Activated B cell treated with CpG ODN at 0.5 μM for 24 hours (primary cell): ENCODE results near the gene GLS. TPM values are rescaled to one million over a fixed set of nuclear protein-coding genes. Genes with fewer than 3 reads are reported as not detected.

ENCODE experiments used
- ATAC-seq: fragments of 200-7000 bp; cut with Tn5 transposase; one replicate; pipeline ENCODE4 v1.10.0; 2021; ENCODE audit warnings: low read depth, mild to moderate bottlenecking, moderate library complexity
- CTCF ChIA-PET: fragments of 350-600 bp; sonication (Branson Sonifier 250); formaldehyde crosslinking; loops from one replicate; lab custom pipeline; 2021; ENCODE audit warnings: antibody characterized with exemption; lab: Charles Lee
- POLR2A ChIA-PET: fragments of 350-600 bp; sonication (Branson Sonifier 250); formaldehyde crosslinking; loops from one replicate; lab custom pipeline; 2021; ENCODE audit warnings: antibody characterized with exemption; lab: Charles Lee
- DNase-seq: peaks from one replicate; pipeline ENCODE4 v3.0.0; 2022
- H3K27ac Mint-ChIP-seq: one replicate; pipeline ENCODE4 v1.8.0; 2020; ENCODE audit warnings: mixed read lengths
- H3K27me3 Mint-ChIP-seq: one replicate; pipeline ENCODE4 v1.8.0; 2021; ENCODE audit warnings: mixed read lengths
- H3K36me3 Mint-ChIP-seq: one replicate; pipeline ENCODE4 v1.8.0; 2021; ENCODE audit warnings: low read depth, mixed read lengths
- H3K4me1 Mint-ChIP-seq: one replicate; pipeline ENCODE4 v1.8.0; 2021; ENCODE audit warnings: mixed read lengths
- H3K4me3 Mint-ChIP-seq: one replicate; pipeline ENCODE4 v1.8.0; 2020; ENCODE audit warnings: mild to moderate bottlenecking, mixed read lengths
- H3K9me3 Mint-ChIP-seq: one replicate; pipeline ENCODE4 v1.8.0; 2020; ENCODE audit warnings: mixed read lengths
- intact Hi-C: fragments of 100-400 bp; cut with micrococcal nuclease; formaldehyde crosslinking; loops from one replicate; pipeline ENCODE4 v1.15.1; 2024
- total RNA-seq: library from RNA; stranded (reverse); gene quantifications from 2 replicates; pipeline ENCODE4 v1.2.3, GENCODE V29; 2022
- TF ChIP-seq, protein P1 (sequence below): fragments of 200-600 bp; IDR thresholded peaks from one replicate; pipeline ENCODE4 v1.8.0; 2022; ENCODE audit warnings: antibody characterized with exemption, mild to moderate bottlenecking

GLS gene
- total RNA-seq, 1 donor from 2014 or later: 255 TPM

DNA sequence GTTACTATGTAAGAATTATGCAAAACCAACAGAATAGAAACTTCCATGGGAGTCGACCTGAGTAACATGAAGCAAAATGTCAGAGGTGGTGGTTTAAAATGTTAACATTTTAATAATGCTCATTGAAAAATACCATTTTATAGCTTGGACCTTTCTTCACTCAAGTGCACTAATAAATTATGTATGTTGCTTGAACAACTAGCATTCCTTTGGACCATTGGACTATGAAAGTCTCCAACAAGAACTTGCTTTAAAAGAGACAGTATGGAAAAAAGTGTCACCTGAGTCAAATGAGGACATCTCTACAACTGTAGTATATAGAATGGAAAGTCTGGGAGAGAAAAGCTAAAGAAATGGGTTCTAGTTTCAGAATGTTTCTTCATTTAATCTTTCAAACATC is 51.9 kb downstream of the GLS start:
- Mint-ChIP-seq H3K27me3 (no peaks in the 10 kb centered on the region), H3K4me3 (no peak overlapping the region), H3K4me1 (peaks cover 2% of the 10 kb centered on the region), H3K9me3 (no peaks in the 10 kb centered on the region), H3K27ac (no peak overlapping the region), H3K36me3 (peaks cover 54% of the 10 kb centered on the region)
- ATAC-seq (no peak), DNase-seq (no peak)
- ChIA-PET CTCF (interaction anchor here (1.2 kb wide), 1 partner anchor 82 kb away, joined by 3 read pairs; no protein-coding TSS in a partner anchor), POLR2A (no interaction called here)
- intact Hi-C loops: loop anchor here (2.0 kb wide), 1 partner anchor 14 kb away; no protein-coding TSS in a partner anchor
- TF ChIP-seq, protein P1, sequence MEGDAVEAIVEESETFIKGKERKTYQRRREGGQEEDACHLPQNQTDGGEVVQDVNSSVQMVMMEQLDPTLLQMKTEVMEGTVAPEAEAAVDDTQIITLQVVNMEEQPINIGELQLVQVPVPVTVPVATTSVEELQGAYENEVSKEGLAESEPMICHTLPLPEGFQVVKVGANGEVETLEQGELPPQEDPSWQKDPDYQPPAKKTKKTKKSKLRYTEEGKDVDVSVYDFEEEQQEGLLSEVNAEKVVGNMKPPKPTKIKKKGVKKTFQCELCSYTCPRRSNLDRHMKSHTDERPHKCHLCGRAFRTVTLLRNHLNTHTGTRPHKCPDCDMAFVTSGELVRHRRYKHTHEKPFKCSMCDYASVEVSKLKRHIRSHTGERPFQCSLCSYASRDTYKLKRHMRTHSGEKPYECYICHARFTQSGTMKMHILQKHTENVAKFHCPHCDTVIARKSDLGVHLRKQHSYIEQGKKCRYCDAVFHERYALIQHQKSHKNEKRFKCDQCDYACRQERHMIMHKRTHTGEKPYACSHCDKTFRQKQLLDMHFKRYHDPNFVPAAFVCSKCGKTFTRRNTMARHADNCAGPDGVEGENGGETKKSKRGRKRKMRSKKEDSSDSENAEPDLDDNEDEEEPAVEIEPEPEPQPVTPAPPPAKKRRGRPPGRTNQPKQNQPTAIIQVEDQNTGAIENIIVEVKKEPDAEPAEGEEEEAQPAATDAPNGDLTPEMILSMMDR: no peak

DNA sequence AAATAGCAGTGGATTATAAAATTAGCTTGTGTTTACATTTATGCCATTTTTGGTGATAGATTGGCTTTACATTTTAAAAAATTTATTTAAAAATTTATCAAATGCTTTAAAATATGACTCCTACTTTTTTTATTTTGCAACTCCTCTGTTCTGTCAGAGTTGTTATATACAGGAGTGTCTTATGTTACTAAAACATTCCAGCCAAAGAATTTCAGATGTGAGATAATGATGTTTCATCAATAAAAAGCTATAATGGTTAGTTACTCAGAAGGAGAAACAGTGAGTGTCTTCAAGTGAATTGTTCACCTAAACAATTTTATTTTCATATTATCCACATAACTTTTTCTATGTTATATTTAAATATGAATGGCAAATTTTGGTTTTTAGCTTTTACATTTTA is 52.7 kb downstream of the GLS start:
- ATAC-seq (no peak), DNase-seq (no peak)
- H3K27ac Mint-ChIP-seq: no peak overlapping the region
- no peak overlapping the region for H3K4me3 Mint-ChIP-seq
- TF ChIP-seq, protein P1: no peak
- CTCF ChIA-PET: interaction anchor here (1.2 kb wide), 1 partner anchor 83 kb away, joined by 3 read pairs; no protein-coding TSS in a partner anchor
- peaks cover 2% of the 10 kb centered on the region for H3K4me1 Mint-ChIP-seq
- intact Hi-C loops: loop anchor here (2.0 kb wide), 1 partner anchor 15 kb away; no protein-coding TSS in a partner anchor
- H3K27me3 Mint-ChIP-seq: no peaks in the 10 kb centered on the region
- peaks cover 50% of the 10 kb centered on the region for H3K36me3 Mint-ChIP-seq
- no peaks in the 10 kb centered on the region for H3K9me3 Mint-ChIP-seq
- POLR2A ChIA-PET: no interaction called here

DNA sequence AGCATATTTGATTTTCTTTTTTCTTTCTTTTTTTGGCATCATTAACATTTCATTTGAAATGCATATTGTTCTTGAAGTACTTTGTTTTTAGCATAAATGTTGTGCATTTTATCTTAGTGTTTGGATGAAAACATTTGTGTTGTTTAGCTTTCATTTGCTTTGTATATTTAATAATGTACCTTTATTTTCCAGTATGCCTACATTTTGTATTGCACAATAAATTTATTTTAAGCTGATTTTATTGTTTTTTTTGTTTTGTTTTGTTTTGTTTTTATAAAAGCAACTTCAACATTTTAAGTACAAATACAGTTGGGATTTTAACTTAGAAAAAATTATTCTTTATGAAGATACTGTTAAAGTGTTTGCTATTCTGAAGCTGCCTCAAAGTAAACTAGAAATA is 54.4 kb downstream of the GLS start:
- POLR2A ChIA-PET: no interaction called here
- Mint-ChIP-seq H3K9me3 (no peaks in the 10 kb centered on the region), H3K27ac (no peak overlapping the region), H3K4me3 (no peak overlapping the region), H3K36me3 (peaks cover 42% of the 10 kb centered on the region), H3K4me1 (peaks cover 7% of the 10 kb centered on the region), H3K27me3 (no peaks in the 10 kb centered on the region)
- intact Hi-C loops: no loop called here
- DNase-seq (no peak), ATAC-seq (no peak)
- CTCF ChIA-PET: no interaction called here
- TF ChIP-seq, protein P1: no peak

DNA sequence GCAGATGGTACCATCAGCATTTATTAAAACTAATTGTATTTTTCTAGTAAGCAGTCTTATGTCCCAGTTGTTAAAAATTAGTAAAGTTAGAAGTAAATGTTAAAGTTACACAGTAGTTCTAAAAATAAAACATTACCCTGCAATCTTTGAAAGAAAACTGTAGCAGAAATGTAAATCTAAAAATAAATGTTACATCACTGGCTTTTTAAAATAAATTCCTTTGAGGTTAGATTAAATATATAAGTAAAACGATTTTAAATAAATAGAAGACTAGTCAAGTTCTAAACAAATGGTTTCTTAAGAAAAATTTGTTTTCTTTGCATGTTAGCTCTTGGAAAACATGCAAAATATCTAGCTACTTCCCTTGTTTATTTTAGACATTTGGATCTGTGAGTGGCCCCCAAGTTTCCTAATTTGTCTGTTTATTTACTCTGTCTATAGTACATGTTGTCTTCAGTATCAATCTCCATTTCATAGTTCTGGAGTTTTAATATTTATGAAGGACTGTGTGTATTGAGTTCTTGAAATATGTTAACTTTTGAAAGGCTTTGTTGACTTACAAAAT is 58.2 kb downstream of the GLS start:
- CTCF ChIA-PET: interaction anchor here (0.7 kb wide), 1 partner anchor 75 kb away, joined by 3 read pairs; the partner anchor contains the start of gene STAT1
- POLR2A ChIA-PET: no interaction called here
- ATAC-seq (no peak), DNase-seq (no peak)
- TF ChIP-seq, protein P1: no peak
- Mint-ChIP-seq H3K4me3 (no peak overlapping the region), H3K27ac (no peak overlapping the region), H3K27me3 (no peaks in the 10 kb centered on the region), H3K36me3 (peaks cover 20% of the 10 kb centered on the region), H3K4me1 (peaks cover 7% of the 10 kb centered on the region), H3K9me3 (no peaks in the 10 kb centered on the region)
- intact Hi-C loops: no loop called here

DNA sequence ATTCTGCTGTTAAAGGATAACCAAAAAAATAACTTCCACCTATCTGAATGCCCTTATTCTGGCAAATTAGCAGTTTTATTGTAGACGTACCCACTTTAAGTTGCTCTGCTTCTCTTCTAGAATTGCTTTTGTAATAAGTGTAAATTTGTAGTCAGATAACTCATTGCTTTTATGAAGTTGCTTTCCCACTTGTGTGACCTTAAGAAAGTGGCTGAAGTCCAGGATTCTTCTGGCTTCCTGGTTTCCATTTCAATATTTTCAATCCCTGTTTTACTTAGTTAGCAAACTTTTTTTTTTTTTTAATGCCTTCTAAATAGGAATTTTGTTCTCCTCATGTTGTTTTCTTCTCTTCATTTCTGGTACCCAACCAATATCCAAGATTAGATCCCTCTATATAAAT is 59.8 kb downstream of the GLS start:
- Mint-ChIP-seq H3K9me3 (no peaks in the 10 kb centered on the region), H3K4me1 (peaks cover 7% of the 10 kb centered on the region), H3K27ac (no peak overlapping the region), H3K4me3 (no peak overlapping the region), H3K27me3 (no peaks in the 10 kb centered on the region), H3K36me3 (peaks cover 13% of the 10 kb centered on the region)
- ATAC-seq: no peak
- DNase-seq: no peak
- intact Hi-C loops: loop anchor here (2.0 kb wide), 2 partner anchors 14 to 22 kb away; no protein-coding TSS in a partner anchor
- TF ChIP-seq, protein P1: no peak
- ChIA-PET POLR2A (no interaction called here), CTCF (no interaction called here)
